Neuronal stem cell (in vitro differentiated cells): Measurements from ENCODE around the gene COASY.
A peak's percentile ranks its signal among the peaks of the same experiment; 100 is the strongest.

ENCODE experiments used
- DNase-seq: peaks from one replicate; pipeline ENCODE4 v3.0.0-alpha.2; 2013; ENCODE audit warnings: low spot score
- H2AFZ ChIP-seq: one replicate; pipeline ENCODE4 v1.6.1; 2013; ENCODE audit warnings: mild to moderate bottlenecking, low read length, inconsistent platforms
- H2AK5ac ChIP-seq: 2 replicates; pipeline ENCODE4 v1.6.1; 2013; ENCODE audit warnings: low read depth, mild to moderate bottlenecking, inconsistent platforms, low read length, moderate library complexity, mixed read lengths
- H2BK120ac ChIP-seq: 2 replicates; pipeline ENCODE4 v1.6.1; 2013; ENCODE audit warnings: low read depth, mild to moderate bottlenecking, inconsistent platforms, low read length, moderate library complexity, mixed read lengths
- H2BK12ac ChIP-seq: one replicate; pipeline ENCODE4 v1.6.1; 2013; ENCODE audit warnings: low read length, inconsistent platforms
- H2BK15ac ChIP-seq: 2 replicates; pipeline ENCODE4 v1.6.1; 2013; ENCODE audit warnings: mild to moderate bottlenecking, low read length, inconsistent platforms, mixed read lengths
- H2BK5ac ChIP-seq: one replicate; pipeline ENCODE4 v1.6.1; 2013; ENCODE audit warnings: inconsistent platforms, mild to moderate bottlenecking, low read length, moderate library complexity
- H3K14ac ChIP-seq: one replicate; pipeline ENCODE4 v1.6.1; 2013; ENCODE audit warnings: low read length, inconsistent platforms
- H3K18ac ChIP-seq: 2 replicates; pipeline ENCODE4 v1.6.1; 2013; ENCODE audit warnings: low read length, inconsistent platforms
- H3K23ac ChIP-seq: 2 replicates; pipeline ENCODE4 v1.6.1; 2013; ENCODE audit warnings: low read depth, mild to moderate bottlenecking, mixed read lengths, low read length, inconsistent platforms; ENCODE audit not compliant: poor library complexity
- H3K27ac ChIP-seq: replicated peaks from 3 replicates; pipeline ENCODE4 v1.5.1; 2013; ENCODE audit warnings: low read length, inconsistent platforms
- H3K27me3 ChIP-seq, 3 experiments: 2 replicates each; pipeline ENCODE4 v1.6.1; 2013; ENCODE audit warnings: low read length in 3 of 3, mild to moderate bottlenecking in 2 of 3, inconsistent platforms in 1 of 3, low read depth in 1 of 3, mixed read lengths in 1 of 3, moderate library complexity in 1 of 3; ENCODE audit not compliant: control insufficient read depth in 3 of 3, insufficient read depth in 3 of 3
- H3K36me3 ChIP-seq, 2 donors: replicated peaks in 1 of 2; 2 replicates each; pipeline ENCODE4 v1.6.1; 2013; ENCODE audit warnings: low read length in 2 of 2; ENCODE audit not compliant: control insufficient read depth in 2 of 2, insufficient read depth in 2 of 2
- H3K4ac ChIP-seq: 2 replicates; pipeline ENCODE4 v1.6.1; 2013; ENCODE audit warnings: inconsistent platforms, mild to moderate bottlenecking, low read length, moderate library complexity
- H3K4me1 ChIP-seq, 2 donors: 1 replicate in 1 of 2; 2 replicates in 1 of 2; pipeline ENCODE4 v1.6.1; 2013; ENCODE audit warnings: low read length in 2 of 2, low read depth in 1 of 2; ENCODE audit not compliant: control insufficient read depth in 2 of 2, insufficient read depth in 1 of 2
- H3K4me2 ChIP-seq: one replicate; pipeline ENCODE4 v1.6.1; 2013; ENCODE audit warnings: mild to moderate bottlenecking, low read length, inconsistent platforms; ENCODE audit not compliant: insufficient read depth, poor library complexity, severe bottlenecking
- H3K4me3 ChIP-seq, 2 donors: 2 replicates each; pipeline ENCODE4 v1.5.1; 2013; ENCODE audit warnings: low read length in 2 of 2, mild to moderate bottlenecking in 2 of 2, inconsistent platforms in 1 of 2, moderate library complexity in 1 of 2
- H3K79me1 ChIP-seq: one replicate; pipeline ENCODE4 v1.6.1; 2013; ENCODE audit warnings: low read depth, mild to moderate bottlenecking, inconsistent platforms, low read length, moderate library complexity
- H3K9ac ChIP-seq: one replicate; pipeline ENCODE4 v1.6.1; 2013; ENCODE audit warnings: mild to moderate bottlenecking, low read depth, low read length, inconsistent platforms; ENCODE audit not compliant: poor library complexity
- H3K9me3 ChIP-seq, 2 donors: replicated peaks in 1 of 2; 2 replicates each; pipeline versions ENCODE3 to v1.6.1; 2013; ENCODE audit warnings: low read length in 2 of 2, mild to moderate bottlenecking in 2 of 2, inconsistent platforms in 1 of 2, low read depth in 1 of 2, mixed read lengths in 1 of 2, moderate library complexity in 1 of 2; ENCODE audit not compliant: control insufficient read depth in 2 of 2, insufficient read depth in 1 of 2
- H4K8ac ChIP-seq: one replicate; pipeline ENCODE4 v1.6.1; 2013; ENCODE audit warnings: low read depth, mild to moderate bottlenecking, inconsistent platforms, low read length, moderate library complexity
- H4K91ac ChIP-seq: one replicate; pipeline ENCODE4 v1.6.1; 2013; ENCODE audit warnings: low read length, low read depth, mild to moderate bottlenecking, inconsistent platforms; ENCODE audit not compliant: poor library complexity
- WGBS, 2 donors: extraction: QIAGEN DNeasy Blood & Tissue Kit; methylation state at CpG; one replicate each; pipeline ENCODE4 v1.1.7; 2013; ENCODE audit warnings: missing lambda C conversion rate in 2 of 2, mixed read lengths in 1 of 2; ENCODE audit not compliant: insufficient read length in 2 of 2, insufficient replicate concordance in 1 of 2; ENCODE audit errors: extremely low coverage in 2 of 2; 5-methylcytosine and 5-hydroxymethylcytosine counted together

Gene COASY

DNA sequence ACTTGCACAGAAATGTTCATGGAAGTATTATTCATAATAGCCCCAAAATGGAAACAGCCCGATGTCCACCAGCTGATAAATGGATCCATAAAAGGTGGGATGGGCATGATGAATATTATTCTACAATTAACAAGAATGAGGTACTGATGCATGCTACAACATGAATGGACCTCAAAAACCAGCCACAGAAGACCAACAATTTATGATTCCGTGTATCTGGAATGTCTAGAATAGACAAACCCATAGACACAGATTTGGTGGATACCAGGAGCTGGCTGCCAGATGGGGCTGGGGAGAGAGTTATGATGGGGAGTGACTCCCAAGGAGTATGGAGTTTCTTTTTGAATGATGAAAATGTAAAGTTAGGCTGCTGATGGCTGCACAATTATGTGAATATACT, 36.7 kb upstream of the COASY start:
- Histone ChIP-seq H3K4me1 (peaks cover 28% of the 10 kb centered on the region in 2 donors), H3K4me3 (no peak overlapping the region), H4K91ac (no peak overlapping the region), H2BK15ac (no peak overlapping the region), H2BK5ac (no peak overlapping the region), H3K36me3 (peaks cover 12 to 24% of the 10 kb centered on the region in 2 donors), H3K4ac (no peak overlapping the region), H3K9ac (no peak overlapping the region), H3K27ac (no peak overlapping the region), H2BK12ac (no peak overlapping the region), H4K8ac (no peak overlapping the region), H3K27me3 (no peaks in the 10 kb centered on the region), H2AK5ac (no peak overlapping the region), H3K4me2 (no peak overlapping the region), H2AFZ (no peak overlapping the region), H2BK120ac (no peak overlapping the region), H3K14ac (no peak overlapping the region), H3K23ac (no peak overlapping the region), H3K9me3 (no peaks in the 10 kb centered on the region), H3K18ac (no peak overlapping the region), H3K79me1 (peaks cover 3% of the 10 kb centered on the region)
- WGBS, 2 donors: no CpG with 5 or more reads among the region's 2 CpGs
- DNase-seq: no peak

DNA sequence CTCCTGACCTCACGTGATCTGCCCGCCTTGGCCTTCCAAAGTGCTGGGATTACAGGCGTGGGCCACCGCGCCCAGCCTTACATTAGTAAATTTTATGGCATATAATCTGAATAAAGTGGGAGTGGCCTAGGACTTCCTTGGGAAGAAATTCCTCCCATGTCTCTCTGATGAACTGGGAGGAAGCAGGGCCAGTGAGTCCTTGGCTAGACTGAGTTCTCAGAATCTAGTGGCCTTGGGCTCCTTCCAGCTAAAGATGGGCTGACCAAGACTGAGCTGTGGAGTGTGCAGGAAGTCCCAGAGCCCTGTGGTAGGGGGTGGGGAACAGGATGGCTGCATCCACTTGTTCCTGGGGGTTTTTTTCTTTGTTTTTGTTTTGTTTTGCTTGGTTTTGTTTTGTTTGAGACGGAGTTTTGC, 35.9 kb upstream of the COASY start:
- H3K4me2 ChIP-seq: no peak overlapping the region
- no peak overlapping the region for H3K14ac ChIP-seq
- DNase-seq: no peak
- WGBS, 2 donors: no CpG with 5 or more reads among the region's 6 CpGs
- H3K9ac ChIP-seq: no peak overlapping the region
- no peak overlapping the region for H2AFZ ChIP-seq
- H4K91ac ChIP-seq: no peak overlapping the region
- H4K8ac ChIP-seq: no peak overlapping the region
- no peaks in the 10 kb centered on the region for H3K27me3 ChIP-seq
- H3K9me3 ChIP-seq: no peaks in the 10 kb centered on the region
- H2BK120ac ChIP-seq: no peak overlapping the region
- H3K23ac ChIP-seq: no peak overlapping the region
- peaks cover 21 to 24% of the 10 kb centered on the region in 2 donors for H3K4me1 ChIP-seq
- H2AK5ac ChIP-seq: no peak overlapping the region
- no peak overlapping the region for H2BK12ac ChIP-seq
- H2BK5ac ChIP-seq: no peak overlapping the region
- H3K79me1 ChIP-seq: peaks cover 3% of the 10 kb centered on the region
- no peak overlapping the region for H2BK15ac ChIP-seq
- H3K4ac ChIP-seq: no peak overlapping the region
- no peak overlapping the region for H3K27ac ChIP-seq
- H3K4me3 ChIP-seq: no peak overlapping the region
- no peak overlapping the region for H3K18ac ChIP-seq
- H3K36me3 ChIP-seq: peaks cover 11 to 24% of the 10 kb centered on the region in 2 donors

DNA sequence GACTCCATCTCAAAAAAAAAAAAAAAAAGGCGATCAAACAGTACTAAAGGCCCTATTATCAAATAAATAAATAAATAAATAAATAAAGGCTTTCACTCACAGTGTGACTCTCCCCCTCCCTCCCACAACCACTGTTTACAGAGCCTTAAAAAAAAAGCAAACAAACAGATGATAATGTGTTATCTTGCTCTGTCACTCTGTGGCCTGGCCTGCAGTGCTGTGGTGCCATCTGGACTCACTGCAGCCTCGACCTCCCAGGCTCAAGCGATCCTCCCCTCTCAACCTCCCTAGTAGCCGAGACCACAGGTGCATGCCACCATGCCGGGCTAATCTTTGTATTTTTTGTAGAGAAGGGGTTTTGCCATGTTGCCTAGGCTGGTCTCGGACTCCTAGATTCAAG, 34.0 kb upstream of the COASY start:
- Histone ChIP-seq H2BK5ac (no peak overlapping the region), H3K18ac (no peak overlapping the region), H3K4me2 (no peak overlapping the region), H3K27ac (no peak overlapping the region), H3K23ac (no peak overlapping the region), H2BK12ac (no peak overlapping the region), H4K8ac (no peak overlapping the region), H2AK5ac (no peak overlapping the region), H2BK120ac (no peak overlapping the region), H3K9ac (no peak overlapping the region), H3K4me1 (peaks cover 2 to 5% of the 10 kb centered on the region in 2 donors), H3K4ac (no peak overlapping the region), H3K27me3 (peaks cover 0 to 2% (median 0%) of the 10 kb centered on the region in 3 experiments), H3K36me3 (peaks cover 0 to 7% of the 10 kb centered on the region in 2 donors), H3K9me3 (no peaks in the 10 kb centered on the region), H2BK15ac (no peak overlapping the region), H2AFZ (no peak overlapping the region), H3K14ac (no peak overlapping the region), H3K79me1 (no peaks in the 10 kb centered on the region), H3K4me3 (no peak overlapping the region), H4K91ac (no peak overlapping the region)
- WGBS, 2 donors: no CpG with 5 or more reads among the region's 6 CpGs
- no peak for DNase-seq

DNA sequence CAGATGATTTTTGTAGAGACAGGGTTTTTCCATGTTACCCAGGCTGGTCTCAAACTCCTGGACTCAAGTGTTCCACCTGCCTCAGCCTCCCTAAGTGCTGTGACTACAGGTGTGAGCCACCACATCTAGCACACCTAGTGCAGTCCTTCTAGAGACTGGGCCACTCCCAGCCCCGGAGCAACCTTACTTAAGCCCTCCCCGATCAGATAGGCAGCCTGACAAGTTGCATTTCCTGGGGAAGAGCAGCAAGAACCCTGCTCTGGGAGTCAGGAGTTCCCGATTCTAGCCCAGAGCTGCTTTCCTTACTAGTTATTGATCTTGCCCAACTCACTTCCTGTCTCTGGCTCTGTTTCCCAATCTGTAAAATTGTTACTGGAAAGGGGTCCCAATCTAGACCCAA, 32.9 kb upstream of the COASY start:
- H3K4me1 ChIP-seq: peaks cover 2 to 3% of the 10 kb centered on the region in 2 donors
- WGBS, 2 donors: no CpG with 5 or more reads among the region's 3 CpGs
- H3K36me3 ChIP-seq: no peaks in the 10 kb centered on the region

More for the DNA sequence above, 32.9 kb upstream of the COASY start:
- no peak overlapping the region for H3K9ac ChIP-seq
- H2BK5ac ChIP-seq: no peak overlapping the region
- no peak overlapping the region for H4K91ac ChIP-seq
- no peak overlapping the region for H3K14ac ChIP-seq
- no peak for DNase-seq
- no peak overlapping the region for H2BK15ac ChIP-seq
- no peak overlapping the region for H3K23ac ChIP-seq
- peaks cover 0 to 2% (median 0%) of the 10 kb centered on the region in 3 experiments for H3K27me3 ChIP-seq
- H3K4ac ChIP-seq: no peak overlapping the region
- H3K4me3 ChIP-seq: no peak overlapping the region
- no peak overlapping the region for H3K18ac ChIP-seq
- H2BK12ac ChIP-seq: peak overlapping the region; percentile 14
- H3K79me1 ChIP-seq: no peaks in the 10 kb centered on the region
- H4K8ac ChIP-seq: no peak overlapping the region
- no peak overlapping the region for H3K4me2 ChIP-seq
- H3K27ac ChIP-seq: no peak overlapping the region
- H3K9me3 ChIP-seq: no peaks in the 10 kb centered on the region
- H2AK5ac ChIP-seq: no peak overlapping the region
- no peak overlapping the region for H2AFZ ChIP-seq
- no peak overlapping the region for H2BK120ac ChIP-seq
